IPS-11a (cell line): ENCODE measurements around the gene PLA2G3.

Experiments
- H3K4me3 ChIP-seq: one replicate; pipeline ENCODE4 v1.5.1; 2013; ENCODE audit warnings: low read depth, low read length, control low read depth

PLA2G3 gene

GRCh38 chr22:31148488-31148887, 8.2 kb upstream of the PLA2G3 start:
- H3K4me3 ChIP-seq, result no peak overlapping the region

GRCh38 chr22:31144223-31144622, 3.9 kb upstream of the PLA2G3 start:
- no peak overlapping the region for H3K4me3 ChIP-seq

- no peak overlapping the region for H3K4me3 ChIP-seq
Observed at GRCh38 chr22:31143537-31143936, 3.2 kb upstream of the PLA2G3 start.

- H3K4me3 ChIP-seq, result no peak overlapping the region
Observed at GRCh38 chr22:31143038-31143437, 2.7 kb upstream of the PLA2G3 start.

- H3K4me3 ChIP-seq, result no peak overlapping the region
Observed at GRCh38 chr22:31142285-31142684, 2.0 kb upstream of the PLA2G3 start.

GRCh38 chr22:31141551-31141950, 1.2 kb upstream of the PLA2G3 start:
- H3K4me3 ChIP-seq, result no peak overlapping the region

- no peak overlapping the region for H3K4me3 ChIP-seq
Observed at GRCh38 chr22:31140746-31141145, 438 bp upstream of the PLA2G3 start.

- no peak overlapping the region for H3K4me3 ChIP-seq
Observed at GRCh38 chr22:31139066-31139465, 1.2 kb downstream of the PLA2G3 start.

- no peak overlapping the region for H3K4me3 ChIP-seq
Observed at GRCh38 chr22:31138126-31138525, 2.2 kb downstream of the PLA2G3 start.

- H3K4me3 ChIP-seq, result no peak overlapping the region
Observed at GRCh38 chr22:31137721-31138120, 2.6 kb downstream of the PLA2G3 start.

- no peak overlapping the region for H3K4me3 ChIP-seq
Observed at GRCh38 chr22:31136711-31137110, 3.6 kb downstream of the PLA2G3 start.

GRCh38 chr22:31136155-31136554, 4.2 kb downstream of the PLA2G3 start:
- H3K4me3 ChIP-seq, result no peak overlapping the region

GRCh38 chr22:31135706-31136105, 4.6 kb downstream of the PLA2G3 start:
- no peak overlapping the region for H3K4me3 ChIP-seq

GRCh38 chr22:31134688-31135087, 5.6 kb downstream of the PLA2G3 start:
- H3K4me3 ChIP-seq, result no peak overlapping the region

GRCh38 chr22:31133911-31134310, 6.4 kb downstream of the PLA2G3 start:
- H3K4me3 ChIP-seq, result no peak overlapping the region

GRCh38 chr22:31130873-31131272, 9.4 kb downstream of the PLA2G3 start:
- H3K4me3 ChIP-seq, result no peak overlapping the region

- H3K4me3 ChIP-seq, result no peak overlapping the region
Observed at GRCh38 chr22:31128156-31128555, 12.2 kb downstream of the PLA2G3 start.

- H3K4me3 ChIP-seq, result no peak overlapping the region
Observed at GRCh38 chr22:31127181-31127772, 13.0 kb downstream of the PLA2G3 start.

GRCh38 chr22:31126869-31127175, 13.5 kb downstream of the PLA2G3 start:
- H3K4me3 ChIP-seq, result no peak overlapping the region

GRCh38 chr22:31126128-31126868, 14.0 kb downstream of the PLA2G3 start:
- no peak overlapping the region for H3K4me3 ChIP-seq

GRCh38 chr22:31125521-31126117, 14.7 kb downstream of the PLA2G3 start:
- no peak overlapping the region for H3K4me3 ChIP-seq

- no peak overlapping the region for H3K4me3 ChIP-seq
Observed at GRCh38 chr22:31124811-31125465, 15.4 kb downstream of the PLA2G3 start.
